ENCODE measurements around the gene CADPS2. TPM values are rescaled to one million over a fixed set of nuclear protein-coding genes. Genes with fewer than 3 reads are reported as not detected.
A peak's percentile ranks its signal among the peaks of the same experiment; 100 is the strongest.

CADPS2 gene
- total RNA-seq, 2 donors from 2014 or later = 31.9 to 63.9 TPM

DNA sequence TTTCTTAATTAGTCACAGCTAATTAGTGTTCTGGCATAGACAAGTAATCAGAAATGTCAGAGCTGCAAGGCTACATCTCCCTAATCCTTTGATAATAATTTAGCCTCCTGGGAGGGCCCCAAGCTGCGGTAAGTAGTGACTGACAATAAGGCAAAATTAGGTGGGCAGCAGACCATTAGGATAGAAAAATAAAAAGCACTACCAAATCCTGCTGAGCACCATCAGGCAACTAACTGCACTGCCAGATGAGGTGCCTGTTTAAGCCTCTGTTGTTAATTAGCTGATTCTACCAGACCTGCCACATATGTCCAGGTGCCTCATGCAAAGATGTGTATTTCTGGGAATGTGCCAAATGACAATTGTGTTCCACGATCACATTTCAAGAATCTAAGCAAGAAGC is 549.2 kb downstream of the CADPS2 start:
- TF ChIP-seq, protein P1, sequence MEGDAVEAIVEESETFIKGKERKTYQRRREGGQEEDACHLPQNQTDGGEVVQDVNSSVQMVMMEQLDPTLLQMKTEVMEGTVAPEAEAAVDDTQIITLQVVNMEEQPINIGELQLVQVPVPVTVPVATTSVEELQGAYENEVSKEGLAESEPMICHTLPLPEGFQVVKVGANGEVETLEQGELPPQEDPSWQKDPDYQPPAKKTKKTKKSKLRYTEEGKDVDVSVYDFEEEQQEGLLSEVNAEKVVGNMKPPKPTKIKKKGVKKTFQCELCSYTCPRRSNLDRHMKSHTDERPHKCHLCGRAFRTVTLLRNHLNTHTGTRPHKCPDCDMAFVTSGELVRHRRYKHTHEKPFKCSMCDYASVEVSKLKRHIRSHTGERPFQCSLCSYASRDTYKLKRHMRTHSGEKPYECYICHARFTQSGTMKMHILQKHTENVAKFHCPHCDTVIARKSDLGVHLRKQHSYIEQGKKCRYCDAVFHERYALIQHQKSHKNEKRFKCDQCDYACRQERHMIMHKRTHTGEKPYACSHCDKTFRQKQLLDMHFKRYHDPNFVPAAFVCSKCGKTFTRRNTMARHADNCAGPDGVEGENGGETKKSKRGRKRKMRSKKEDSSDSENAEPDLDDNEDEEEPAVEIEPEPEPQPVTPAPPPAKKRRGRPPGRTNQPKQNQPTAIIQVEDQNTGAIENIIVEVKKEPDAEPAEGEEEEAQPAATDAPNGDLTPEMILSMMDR (IDR thresholded peaks at IDR 0.05) = no peak
- intact Hi-C loops (cut with DNase I) = no loop called here
- DNase-seq (no peak), ATAC-seq (no peak)
- Histone ChIP-seq H3K36me3 (replicated peaks in 1 of 2; ENCODE audit: insufficient read depth in 1 of 2, low read depth in 2 of 2) (no peaks in the 10 kb centered on the region), H3K27me3 (no peaks in the 10 kb centered on the region), H3K4me1 (no peaks in the 10 kb centered on the region), H3K9me3 (no peaks in the 10 kb centered on the region), H3K4me3 (no peak overlapping the region), H3K27ac (no peak overlapping the region)
- WGBS, 2 donors = 83 to 98% methylated on average over 2 of the region's 2 CpGs

DNA sequence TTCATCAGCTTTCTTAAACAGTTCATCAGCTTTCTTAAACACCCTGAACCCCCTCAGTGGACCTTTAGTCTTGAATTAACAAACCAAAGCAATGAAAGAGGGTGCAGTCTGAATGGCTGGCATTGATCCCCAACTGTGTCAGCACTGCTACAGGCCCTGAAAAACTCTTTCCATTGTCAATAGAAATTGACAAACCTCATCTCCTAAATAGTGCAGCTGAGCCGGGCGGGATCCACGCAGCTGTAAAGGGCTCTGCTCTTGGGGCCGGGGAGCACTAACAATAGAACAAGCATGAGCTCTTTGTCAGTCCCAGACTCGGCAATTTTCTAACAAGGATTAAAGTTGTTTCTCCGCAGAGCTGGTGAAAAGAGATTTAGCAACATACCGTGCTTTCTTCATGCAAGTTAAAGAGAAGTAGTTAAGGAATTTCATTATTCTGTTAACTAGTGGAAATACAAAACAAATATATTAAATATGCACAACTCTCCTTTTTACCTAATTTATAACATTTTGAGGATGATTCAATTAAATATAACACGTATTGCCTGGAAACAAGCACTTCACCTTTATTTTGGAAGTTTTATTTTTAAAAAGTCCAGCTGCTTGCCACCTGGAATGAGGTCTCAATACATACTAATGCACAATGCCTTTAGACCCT is 557.0 kb downstream of the CADPS2 start:
- TF ChIP-seq, protein P1 (IDR thresholded peaks at IDR 0.05) = no peak
- TF ChIP-seq POLR2A (IDR thresholded peaks at IDR 0.05) = no peak
- 78 to 90% methylated on average over 8 of the region's 8 CpGs for WGBS, 2 donors
- no peak overlapping the region for H3K4me3 ChIP-seq
- H3K27me3 ChIP-seq = peaks cover 0 to 5% of the 10 kb centered on the region in 2 donors
- DNase-seq (no peak), ATAC-seq (no peak)
- H3K27ac ChIP-seq = no peak overlapping the region
- H3K9me3 ChIP-seq = no peaks in the 10 kb centered on the region
- intact Hi-C loops (cut with DNase I) = no loop called here
- H3K4me1 ChIP-seq = no peaks in the 10 kb centered on the region
- no peaks in the 10 kb centered on the region for H3K36me3 ChIP-seq (replicated peaks in 1 of 2; ENCODE audit: insufficient read depth in 1 of 2, low read depth in 2 of 2)

GRCh38 chr7:122327969-122328368 is 558.3 kb downstream of the CADPS2 start:
- intact Hi-C loops (cut with DNase I) = no loop called here
- Histone ChIP-seq H3K4me1 (no peaks in the 10 kb centered on the region), H3K27ac (no peak overlapping the region), H3K27me3 (peaks cover 0 to 5% of the 10 kb centered on the region in 2 donors), H3K4me3 (no peak overlapping the region), H3K9me3 (no peaks in the 10 kb centered on the region), H3K36me3 (replicated peaks in 1 of 2; ENCODE audit: insufficient read depth in 1 of 2, low read depth in 2 of 2) (no peaks in the 10 kb centered on the region)
- no peak for TF ChIP-seq POLR2A (IDR thresholded peaks at IDR 0.05)
- TF ChIP-seq, protein P1 (IDR thresholded peaks at IDR 0.05) = no peak
- WGBS, 2 donors = 46 to 59% methylated on average over 3 of the region's 3 CpGs
- DNase-seq (no peak), ATAC-seq (no peak)

DNA sequence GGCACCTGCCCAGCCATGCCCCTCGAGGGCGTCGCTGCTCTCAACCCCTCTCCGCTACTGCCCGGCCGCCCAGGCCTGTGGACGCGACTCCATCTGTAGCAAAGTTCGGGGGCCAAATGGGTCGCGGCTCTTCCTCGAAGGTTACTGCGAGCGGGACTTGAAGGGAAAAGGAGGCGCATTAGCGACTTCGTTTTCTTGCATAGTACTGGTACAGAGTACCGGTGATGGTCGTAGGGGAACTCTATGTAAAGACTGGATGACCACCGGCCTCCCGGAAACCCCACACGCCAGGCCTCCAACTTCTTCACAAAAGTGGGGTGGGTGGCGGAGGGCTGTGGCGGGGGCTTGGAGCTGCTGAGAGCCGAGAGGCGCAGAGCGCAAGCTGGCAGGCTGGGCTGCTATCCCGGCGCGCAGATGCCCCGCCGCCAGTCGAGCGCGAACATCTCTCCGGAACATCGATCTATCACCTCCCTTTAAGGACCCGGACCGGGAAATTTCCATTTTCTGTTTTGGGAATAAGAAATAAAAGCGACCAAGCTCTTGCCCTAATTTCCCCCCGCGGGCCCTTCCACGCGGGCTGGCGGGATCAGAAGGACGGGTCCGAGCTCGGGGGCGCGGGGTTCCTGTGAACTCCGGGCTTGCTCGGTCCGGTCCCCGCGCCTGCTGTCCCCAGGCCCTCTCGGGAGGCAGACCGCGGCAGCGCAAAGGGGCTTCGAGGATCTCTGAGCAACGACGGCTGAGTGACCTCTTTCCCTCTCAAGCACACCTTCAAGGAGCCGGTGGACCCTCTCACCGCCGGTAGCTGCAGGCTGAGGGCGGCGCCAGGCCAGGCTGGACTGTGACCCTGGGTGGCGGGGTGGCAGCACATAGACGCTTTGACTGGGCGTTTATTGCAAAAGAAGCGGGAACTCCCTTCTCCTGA is 569.5 kb downstream of the CADPS2 start:
- intact Hi-C loops (cut with DNase I) = no loop called here
- 6 to 7% methylated on average over 23 to 70 of the region's 71 CpGs for WGBS, 2 donors
- ATAC-seq = peak; percentile 60

More for the DNA sequence above, 569.5 kb downstream of the CADPS2 start:
- H3K27me3 ChIP-seq = peaks cover 0 to 13% of the 10 kb centered on the region in 2 donors
- TF ChIP-seq POLR2A (IDR thresholded peaks at IDR 0.05) = no peak
- TF ChIP-seq, protein P1 (IDR thresholded peaks at IDR 0.05) = no peak
- H3K36me3 ChIP-seq (replicated peaks in 1 of 2; ENCODE audit: insufficient read depth in 1 of 2, low read depth in 2 of 2) = no peaks in the 10 kb centered on the region
- H3K4me3 ChIP-seq = no peak overlapping the region
- no peak overlapping the region for H3K27ac ChIP-seq
- peak in 2 of 4 donors; percentile 24 to 38 for DNase-seq
- peaks cover 18% of the 10 kb centered on the region for H3K4me1 ChIP-seq
- H3K9me3 ChIP-seq = no peaks in the 10 kb centered on the region

Data from body of pancreas (tissue), 4 donors.